Measurements from ENCODE around the gene TMEM156. TPM values are rescaled to one million over a fixed set of nuclear protein-coding genes. Genes with fewer than 3 reads are reported as not detected.

Gene TMEM156
- 1 to 10 TPM in 3 of 6 donors, under 1 TPM in 2, not detected in 1; 0.30 to 1.8 (median 1.0) TPM for total RNA-seq

GRCh38 chr4:39032218-39033085 lies at the start of gene TMEM156:
TSS of gene TMEM156 (minus strand) at chr4:39032409. CDS start at chr4:39032313, 96 bp downstream.
- H3K4me1 ChIP-seq, result peaks cover 0 to 15% (median 3%) of the 10 kb centered on the region in 4 donors
- DNase-seq (no peak), ATAC-seq (ENCODE audit: low FRiP score in 2 of 2) (no peak)
- H3K27me3 ChIP-seq, result no peaks in the 10 kb centered on the region
- peak within 1 kb of the TSS in 2 of 4 donors; percentile 8 to 17 for H3K4me3 ChIP-seq
- H3K27ac ChIP-seq, result peak within 1 kb of the TSS in 3 of 4 donors; percentile 5 to 45 (median 32)
- H3K36me3 ChIP-seq, result no peaks in the 10 kb centered on the region
- WGBS, 2 donors, result 62 to 66% methylated on average over 5 of the region's 5 CpGs
- H3K9me3 ChIP-seq, result no peaks in the 10 kb centered on the region
- no peak for TF ChIP-seq POLR2AphosphoS5 (IDR thresholded peaks at IDR 0.05)
- TF ChIP-seq POLR2A (IDR thresholded peaks at IDR 0.05), result peak in 1 of 4 donors; percentile 32

- ATAC-seq (ENCODE audit: low FRiP score in 2 of 2) (no peak), DNase-seq (no peak)
- H3K4me3 ChIP-seq, result no peak overlapping the region
- peaks cover 0 to 11% (median 4%) of the 10 kb centered on the region in 4 donors for H3K36me3 ChIP-seq
- TF ChIP-seq EP300 (IDR thresholded peaks at IDR 0.05) (no peak), CTCF (IDR thresholded peaks at IDR 0.05) (no peak), POLR2AphosphoS5 (IDR thresholded peaks at IDR 0.05) (no peak), POLR2A (IDR thresholded peaks at IDR 0.05) (no peak)
- no peaks in the 10 kb centered on the region for H3K4me1 ChIP-seq
- WGBS, 2 donors, result 94 to 96% methylated on average over 2 of the region's 2 CpGs
- no peaks in the 10 kb centered on the region for H3K27me3 ChIP-seq
- no peaks in the 10 kb centered on the region for H3K9me3 ChIP-seq
- H3K27ac ChIP-seq, result no peak overlapping the region
Observed at GRCh38 chr4:39078829-39079228, 46.6 kb upstream of the TMEM156 start.

GRCh38 chr4:39068907-39069306 lies 36.7 kb upstream of the TMEM156 start:
- no peak for ATAC-seq (ENCODE audit: low FRiP score in 2 of 2)
- Histone ChIP-seq H3K36me3 (no peaks in the 10 kb centered on the region), H3K27me3 (no peaks in the 10 kb centered on the region), H3K4me1 (peaks cover 0 to 5% (median 0%) of the 10 kb centered on the region in 4 donors), H3K27ac (no peak overlapping the region), H3K4me3 (no peak overlapping the region), H3K9me3 (no peaks in the 10 kb centered on the region)
- TF ChIP-seq CTCF (IDR thresholded peaks at IDR 0.05) (no peak), EP300 (IDR thresholded peaks at IDR 0.05) (no peak), POLR2A (IDR thresholded peaks at IDR 0.05) (no peak), POLR2AphosphoS5 (IDR thresholded peaks at IDR 0.05) (no peak)
- DNase-seq, result no peak
- WGBS, 2 donors, result 43 to 61% methylated on average over 3 of the region's 3 CpGs

- ATAC-seq (ENCODE audit: low FRiP score in 2 of 2), result no peak
- 92 to 95% methylated on average over 3 of the region's 3 CpGs for WGBS, 2 donors
Observed at GRCh38 chr4:39067451-39067850, 35.2 kb upstream of the TMEM156 start.

GRCh38 chr4:39067031-39067430 lies 34.8 kb upstream of the TMEM156 start:
- Histone ChIP-seq H3K27me3 (no peaks in the 10 kb centered on the region), H3K9me3 (no peaks in the 10 kb centered on the region), H3K4me1 (peaks cover 0 to 5% (median 0%) of the 10 kb centered on the region in 4 donors), H3K27ac (no peak overlapping the region), H3K36me3 (no peaks in the 10 kb centered on the region), H3K4me3 (no peak overlapping the region)
- no peak for TF ChIP-seq POLR2A (IDR thresholded peaks at IDR 0.05)
- no peak for TF ChIP-seq EP300 (IDR thresholded peaks at IDR 0.05)
- TF ChIP-seq POLR2AphosphoS5 (IDR thresholded peaks at IDR 0.05), result no peak
- no peak for TF ChIP-seq CTCF (IDR thresholded peaks at IDR 0.05)
- 90 to 95% methylated on average over 2 of the region's 2 CpGs for WGBS, 2 donors
- DNase-seq (no peak), ATAC-seq (ENCODE audit: low FRiP score in 2 of 2) (no peak)

More at GRCh38 chr4:39067451-39067850, 35.2 kb upstream of the TMEM156 start:
- H3K36me3 ChIP-seq, result no peaks in the 10 kb centered on the region
- no peaks in the 10 kb centered on the region for H3K27me3 ChIP-seq
- no peak overlapping the region for H3K4me3 ChIP-seq
- peaks cover 0 to 5% (median 0%) of the 10 kb centered on the region in 4 donors for H3K4me1 ChIP-seq
- H3K27ac ChIP-seq, result no peak overlapping the region
- no peak for DNase-seq
- TF ChIP-seq EP300 (IDR thresholded peaks at IDR 0.05), result no peak
- no peaks in the 10 kb centered on the region for H3K9me3 ChIP-seq

All from upper lobe of left lung (tissue), 6 donors.